HG03060 (cell line): Measurements from ENCODE around the gene CTSS.
A peak's percentile ranks its signal among the peaks of the same experiment; 100 is the strongest.
"Not testable (repeated sequence)": the region's sequence is repeated elsewhere in the genome, so short reads cannot be mapped to it uniquely, and the experiment has no call there.

Experiments
- ATAC-seq: cut with Tn5 transposase; IDR thresholded peaks from one replicate; pipeline ENCODE4 v1.9.1; 2021; ENCODE audit warnings: low read depth, moderate number of reproducible peaks; ENCODE audit not compliant: unreplicated experiment

The CTSS gene

DNA sequence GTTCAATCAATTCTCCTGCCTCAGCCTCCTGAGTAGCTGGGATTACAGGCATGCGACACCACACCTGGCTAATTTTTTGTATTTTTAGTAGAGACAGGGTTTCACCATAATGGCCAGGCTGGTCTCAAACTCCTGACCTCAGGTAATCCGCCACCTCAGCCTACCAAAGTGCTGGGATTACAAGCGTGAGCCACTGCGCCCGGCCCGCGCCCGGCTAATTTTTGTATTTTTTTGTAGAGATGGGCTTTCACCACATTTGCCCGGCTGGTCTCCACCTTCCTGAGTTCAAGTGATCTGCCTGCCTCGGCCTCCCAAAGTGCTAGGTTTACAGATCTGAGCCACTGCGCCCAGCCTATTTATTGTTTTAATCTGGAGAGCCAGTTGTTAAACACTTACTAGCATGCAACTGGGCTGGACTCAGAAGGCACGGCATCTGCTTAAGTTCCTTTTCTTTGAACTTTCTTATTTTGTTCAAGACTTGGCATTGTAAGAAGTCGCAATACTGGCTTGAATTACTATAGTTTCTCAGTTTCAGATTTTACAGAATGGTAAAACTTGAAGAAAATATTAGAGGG is 10.4 kb upstream of the CTSS start:
- ATAC-seq = not testable (repeated sequence)

DNA sequence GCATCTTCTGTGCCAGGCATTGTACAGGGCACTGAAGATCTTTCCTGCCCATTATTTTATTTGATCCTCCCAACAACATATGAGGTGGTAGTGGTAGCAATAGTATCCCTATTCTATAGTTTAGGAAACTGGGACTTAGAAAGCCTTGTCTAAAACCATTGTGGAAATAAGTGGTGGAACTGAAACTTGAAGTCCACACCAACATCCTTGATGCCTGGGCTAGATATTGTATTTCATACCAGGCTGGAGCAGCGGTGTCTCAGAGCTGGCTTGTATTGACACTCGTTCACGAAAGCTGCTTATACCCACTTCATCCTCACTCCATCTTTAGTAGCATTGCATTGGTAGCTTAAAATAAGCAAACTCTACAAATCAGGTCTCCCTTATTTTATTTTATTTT is 9.7 kb upstream of the CTSS start:
- ATAC-seq = no peak

GRCh38 chr1:150772326-150772725 is 6.7 kb upstream of the CTSS start:
- no peak for ATAC-seq

DNA sequence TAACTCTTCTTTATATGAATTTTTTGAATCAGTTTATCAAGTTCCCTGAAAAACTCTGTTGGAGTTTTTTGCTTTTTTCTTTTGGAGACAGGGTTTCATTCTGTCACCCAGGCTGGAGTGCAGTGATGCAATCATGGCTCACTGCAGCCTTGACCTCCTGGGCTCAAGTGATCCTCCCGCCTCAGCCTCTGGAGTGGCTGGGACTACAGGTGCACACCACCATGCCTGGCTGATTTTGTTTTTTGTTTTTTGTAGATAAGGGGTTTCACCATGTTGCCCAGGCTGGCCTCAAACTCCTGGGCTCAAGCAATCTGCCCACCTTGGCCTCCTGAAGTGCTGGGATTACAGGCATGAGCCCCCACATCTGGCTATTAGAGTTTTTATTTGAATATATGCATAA is 2.1 kb upstream of the CTSS start:
- not testable (repeated sequence) for ATAC-seq

GRCh38 chr1:150765977-150766301 is 361 bp upstream of the CTSS start:
- not testable (repeated sequence) for ATAC-seq

DNA sequence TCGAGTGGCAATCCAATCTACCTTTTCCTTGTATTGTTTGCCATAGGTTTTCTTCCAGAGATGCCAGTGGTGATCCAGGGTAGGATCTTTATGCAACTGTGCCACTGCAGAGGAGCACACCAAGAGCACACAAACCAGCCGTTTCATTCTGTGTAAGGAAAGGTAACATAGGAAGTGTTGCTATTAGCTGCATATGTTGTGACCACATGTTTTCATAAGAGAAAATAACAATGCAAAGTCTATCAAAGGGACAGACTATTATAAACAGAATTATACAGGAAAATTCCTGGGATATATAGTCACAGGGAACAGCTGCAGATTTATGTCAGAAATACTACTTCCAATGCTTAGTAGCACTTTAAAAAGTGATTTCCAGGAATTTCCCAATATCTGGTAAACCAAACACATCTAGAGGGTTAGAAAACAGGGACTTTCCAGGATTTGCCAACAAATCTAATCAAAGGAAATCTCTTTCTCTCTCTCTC is 919 bp downstream of the CTSS start:
- no peak for ATAC-seq

DNA sequence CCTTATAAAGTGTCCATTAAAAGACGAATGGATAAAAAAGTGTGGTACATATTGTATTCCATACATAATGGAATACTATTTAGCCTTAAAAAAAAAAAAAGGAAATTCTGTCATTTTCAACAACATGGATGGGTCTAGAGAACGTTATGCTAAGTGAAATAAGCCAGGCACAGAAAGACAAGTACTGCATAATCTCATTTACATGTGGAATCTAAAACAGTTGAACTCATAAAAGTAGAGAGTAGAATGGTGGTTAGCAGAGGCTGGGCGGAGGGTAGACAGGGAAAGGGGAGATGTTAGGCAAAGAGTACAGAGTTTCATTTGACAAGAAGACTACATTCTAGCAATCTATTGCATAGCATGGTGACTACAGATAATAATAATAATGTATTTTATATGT is 2.6 kb downstream of the CTSS start:
- ATAC-seq = no peak

DNA sequence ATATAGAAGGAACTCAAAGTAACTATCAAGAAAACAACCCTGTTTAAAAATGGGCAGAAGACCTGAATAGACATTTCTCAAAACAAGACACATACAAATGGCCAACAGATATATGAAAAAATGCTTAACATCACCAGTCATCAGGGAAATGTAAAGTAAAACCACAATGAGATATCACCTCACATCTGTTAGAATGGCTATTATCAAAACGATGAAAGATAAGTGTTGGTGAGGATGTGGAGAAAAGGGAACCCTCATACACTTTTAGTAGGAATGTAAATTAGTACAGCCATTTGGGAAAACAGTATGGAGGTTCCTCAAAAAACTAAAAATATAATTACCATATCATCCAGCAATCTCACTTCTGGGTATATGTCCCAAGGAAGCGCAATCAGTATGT is 3.0 kb downstream of the CTSS start:
- no peak for ATAC-seq

DNA sequence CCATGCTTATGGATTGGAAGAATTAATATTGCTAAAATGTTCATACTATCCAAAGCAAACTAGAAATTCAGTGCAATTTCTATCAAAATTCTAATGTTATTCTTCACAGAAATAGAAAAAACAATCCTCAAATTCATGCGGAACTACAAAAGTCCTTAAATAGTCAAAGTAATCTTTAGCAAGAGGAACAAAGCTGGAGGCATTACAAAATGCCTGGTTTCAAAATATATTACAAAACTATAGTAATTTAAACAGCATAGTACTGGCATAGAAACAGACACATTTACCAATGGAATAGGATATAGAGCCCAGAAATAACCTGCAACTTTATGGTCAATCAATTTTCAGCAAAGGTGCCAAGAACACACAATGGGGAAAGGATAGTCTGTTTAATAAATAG is 3.8 kb downstream of the CTSS start:
- no peak for ATAC-seq

DNA sequence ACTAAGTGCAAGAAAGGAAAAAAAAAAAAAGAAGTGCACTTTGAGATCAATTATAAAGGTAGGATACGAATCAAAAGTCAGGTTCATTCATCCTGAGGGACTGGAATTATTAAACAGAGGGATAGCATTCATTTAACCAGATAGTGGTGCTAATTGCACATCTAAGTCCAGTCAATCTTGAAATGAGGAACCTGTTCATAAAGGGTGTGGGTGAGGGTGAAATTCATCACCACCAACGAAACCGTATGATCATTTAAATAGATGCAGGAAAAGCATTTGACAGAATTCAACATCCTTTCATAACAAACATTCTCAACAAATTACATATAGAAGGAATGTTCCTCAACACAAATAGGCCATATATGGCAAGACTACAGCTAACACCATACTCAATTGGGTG is 5.6 kb downstream of the CTSS start:
- no peak for ATAC-seq

GRCh38 chr1:150753416-150753815 is 12.2 kb downstream of the CTSS start:
- ATAC-seq = no peak

- ATAC-seq = no peak
Observed at GRCh38 chr1:150751443-150751842, 14.1 kb downstream of the CTSS start.

DNA sequence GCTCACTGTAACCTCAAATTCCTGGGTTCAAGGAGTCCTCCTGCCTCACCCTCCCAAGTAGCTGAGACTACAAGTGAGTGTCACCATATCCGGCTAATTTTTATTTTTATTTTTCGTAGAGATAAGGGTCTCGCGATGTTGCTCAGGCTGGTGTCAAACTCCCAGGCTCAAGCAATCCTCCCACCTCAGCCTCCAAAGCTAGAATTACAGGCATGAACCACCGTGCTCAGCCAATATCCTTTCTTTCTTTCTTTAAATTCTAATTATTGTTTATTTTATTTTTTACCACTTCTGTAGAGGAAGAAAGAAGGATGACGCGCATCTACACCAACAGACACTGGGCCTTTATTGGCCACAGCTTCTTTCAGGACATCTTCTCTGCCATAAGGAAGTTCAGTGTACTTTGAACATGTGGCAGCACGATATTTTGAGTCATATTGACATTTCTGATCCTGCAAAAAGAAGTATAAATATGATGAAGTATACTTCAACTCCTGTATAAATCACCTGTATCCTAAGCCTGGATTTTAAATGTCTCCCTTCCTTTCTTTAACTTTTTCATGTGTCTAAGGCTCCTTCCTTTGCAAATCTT is 15.8 kb downstream of the CTSS start:
- ATAC-seq = no peak

DNA sequence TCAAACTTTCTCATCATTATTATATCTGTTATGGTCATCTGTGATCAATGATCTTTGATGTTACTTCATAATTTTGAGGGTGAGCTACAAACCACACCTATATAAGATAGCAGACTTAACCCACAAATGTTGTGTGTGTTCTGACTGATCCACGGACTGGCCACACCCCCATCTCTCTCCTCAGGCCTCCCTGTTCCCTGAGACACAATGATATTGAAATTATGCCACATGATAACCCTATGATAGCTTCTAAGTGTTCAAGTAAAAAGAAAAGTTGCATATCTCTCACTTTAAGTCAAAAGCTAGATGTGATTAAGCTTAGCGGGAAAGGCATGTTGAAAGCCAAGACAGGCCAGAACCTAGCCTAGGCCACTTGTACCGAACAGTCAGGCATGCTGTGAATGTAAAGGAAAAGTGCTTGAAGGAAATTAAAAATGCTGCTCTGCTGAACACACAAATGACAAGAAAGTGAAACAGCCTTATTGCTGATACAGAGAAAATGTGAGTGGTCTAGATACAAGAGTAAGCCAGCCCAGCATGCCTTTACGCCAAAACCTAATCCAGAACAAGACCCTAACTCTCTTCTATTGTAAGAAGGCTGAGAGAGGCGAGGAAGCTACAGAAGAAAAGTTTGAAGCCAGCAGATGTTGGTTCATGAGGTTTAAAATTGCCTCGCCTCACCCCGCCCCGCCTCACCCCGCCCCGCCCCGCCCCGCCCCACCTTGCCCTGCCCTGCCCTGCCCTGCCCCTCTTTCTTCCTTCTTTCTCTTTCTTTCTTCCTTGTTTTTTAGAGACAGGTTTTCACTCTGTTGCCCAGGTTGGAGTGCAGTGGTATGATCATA is 16.5 kb downstream of the CTSS start:
- ATAC-seq = no peak

DNA sequence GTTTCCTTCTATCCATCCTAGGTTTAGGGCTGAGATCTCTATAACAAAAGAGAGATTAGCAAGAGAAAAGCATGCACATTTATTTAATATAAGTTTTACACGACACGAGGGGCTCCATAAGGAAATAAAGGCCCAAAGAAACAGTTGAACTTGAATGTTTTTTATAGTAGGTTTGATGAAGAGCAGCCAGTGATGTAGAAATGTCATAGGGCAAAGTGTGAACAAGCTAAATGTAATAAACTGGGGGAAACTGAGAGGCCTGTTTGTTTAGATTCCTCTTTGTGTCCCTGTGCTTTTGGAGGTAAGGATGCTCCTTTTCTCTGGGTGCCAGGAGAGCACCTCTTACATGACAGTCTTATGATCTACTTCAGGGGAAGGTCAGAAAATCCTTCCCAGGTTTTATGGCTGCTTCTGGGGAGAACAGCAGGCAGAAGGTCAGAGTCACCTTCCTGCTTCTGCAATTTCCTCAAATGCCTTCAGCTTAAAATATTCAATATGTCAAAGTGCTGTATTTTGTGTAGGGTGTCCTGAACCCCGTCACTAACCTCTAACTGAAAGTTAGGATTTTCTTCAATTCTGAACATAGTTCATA is 35.4 kb downstream of the CTSS start:
- ATAC-seq = no peak

GRCh38 chr1:150724336-150724735 is 41.2 kb downstream of the CTSS start:
- ATAC-seq = no peak

DNA sequence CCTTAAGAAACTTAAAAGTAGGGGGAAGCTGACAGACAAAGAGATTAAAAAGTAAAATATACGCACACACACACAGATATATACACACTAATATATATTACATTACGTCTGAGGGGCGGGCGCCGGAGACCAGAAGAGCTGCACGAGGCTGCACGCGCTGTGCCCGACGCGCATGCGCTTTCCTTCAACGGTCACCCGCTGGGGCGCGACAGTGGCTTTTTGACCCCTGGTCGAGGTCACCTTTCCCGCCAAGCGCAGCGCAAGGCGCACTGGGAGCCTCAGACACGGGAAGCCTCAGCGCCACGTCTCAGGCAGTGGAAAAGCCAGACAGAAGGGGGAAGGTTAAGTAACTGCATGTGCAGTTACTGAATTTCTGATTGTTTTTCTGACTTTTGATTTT is 44.9 kb downstream of the CTSS start, which contains the start of gene HORMAD1:
Gene HORMAD1, minus strand, starts transcription at position 193 of the 400 bp plus-strand sequence. CDS start 1,390 bp downstream, outside the sequence.
- ATAC-seq = no peak

GRCh38 chr1:150720098-150720497 is 45.5 kb downstream of the CTSS start:
- ATAC-seq = no peak

GRCh38 chr1:150718225-150718891 is 47.2 kb downstream of the CTSS start:
- no peak for ATAC-seq

DNA sequence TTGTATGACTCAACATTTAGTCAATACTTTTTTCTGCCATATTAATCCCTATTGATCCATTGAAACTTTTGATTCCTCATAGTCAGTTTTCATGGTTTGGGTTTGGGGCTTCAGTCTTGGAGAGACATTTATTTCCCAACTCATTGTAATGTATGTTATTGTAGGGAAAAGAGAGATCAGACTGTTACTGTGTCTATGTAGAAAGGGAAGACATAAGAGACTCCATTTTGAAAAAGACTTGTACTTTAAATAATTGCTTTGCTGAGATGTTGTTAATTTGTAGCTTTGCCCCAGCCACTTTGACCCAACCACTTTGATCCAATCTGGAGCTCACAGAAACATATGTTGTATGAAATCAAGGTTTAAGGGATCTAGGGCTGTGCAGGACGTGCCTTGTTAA is 56.5 kb downstream of the CTSS start:
- not testable (repeated sequence) for ATAC-seq

DNA sequence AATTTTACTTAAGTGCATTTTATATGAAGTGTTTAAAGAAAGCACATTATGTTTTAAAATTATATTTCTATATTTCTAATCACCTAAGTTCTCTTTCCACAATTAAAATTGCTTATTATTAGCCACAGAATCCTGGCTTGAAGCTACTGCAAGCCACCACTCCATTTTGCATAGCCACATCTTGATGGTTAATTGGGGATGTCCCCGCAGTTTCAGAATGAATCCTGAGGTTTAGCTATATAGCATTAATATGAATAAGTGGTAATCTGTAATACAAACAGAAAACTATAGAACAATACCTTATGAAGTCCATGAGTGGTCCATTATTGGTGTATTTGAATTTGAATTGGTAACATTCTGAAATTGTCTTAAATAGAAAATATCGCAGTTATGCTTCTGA is 57.0 kb downstream of the CTSS start:
- peak; percentile 44 for ATAC-seq
